Renal cortex interstitium (tissue), 11 donors: Measurements from ENCODE around the gene POLN. TPM values are rescaled to one million over a fixed set of nuclear protein-coding genes. Genes with fewer than 3 reads are reported as not detected.

Source experiments
- DNase-seq, 11 donors: peaks; one replicate each; pipeline ENCODE4 v3.0.0-alpha.2; 2013; ENCODE audit warnings: low read depth in 9 of 11, low spot score in 4 of 11; ENCODE audit errors: extremely low read depth in 1 of 11
- polyA plus RNA-seq, 3 donors: library from polyadenylated mRNA; unstranded; fragments of 120-200 nt; gene quantifications; one replicate each; pipeline ENCODE4 v1.2.1, GENCODE V29; 2013; ENCODE audit not compliant: insufficient read length in 3 of 3

POLN gene
- polyA plus RNA-seq, 3 donors: 2.9 to 5.0 (median 3.1) TPM

DNA sequence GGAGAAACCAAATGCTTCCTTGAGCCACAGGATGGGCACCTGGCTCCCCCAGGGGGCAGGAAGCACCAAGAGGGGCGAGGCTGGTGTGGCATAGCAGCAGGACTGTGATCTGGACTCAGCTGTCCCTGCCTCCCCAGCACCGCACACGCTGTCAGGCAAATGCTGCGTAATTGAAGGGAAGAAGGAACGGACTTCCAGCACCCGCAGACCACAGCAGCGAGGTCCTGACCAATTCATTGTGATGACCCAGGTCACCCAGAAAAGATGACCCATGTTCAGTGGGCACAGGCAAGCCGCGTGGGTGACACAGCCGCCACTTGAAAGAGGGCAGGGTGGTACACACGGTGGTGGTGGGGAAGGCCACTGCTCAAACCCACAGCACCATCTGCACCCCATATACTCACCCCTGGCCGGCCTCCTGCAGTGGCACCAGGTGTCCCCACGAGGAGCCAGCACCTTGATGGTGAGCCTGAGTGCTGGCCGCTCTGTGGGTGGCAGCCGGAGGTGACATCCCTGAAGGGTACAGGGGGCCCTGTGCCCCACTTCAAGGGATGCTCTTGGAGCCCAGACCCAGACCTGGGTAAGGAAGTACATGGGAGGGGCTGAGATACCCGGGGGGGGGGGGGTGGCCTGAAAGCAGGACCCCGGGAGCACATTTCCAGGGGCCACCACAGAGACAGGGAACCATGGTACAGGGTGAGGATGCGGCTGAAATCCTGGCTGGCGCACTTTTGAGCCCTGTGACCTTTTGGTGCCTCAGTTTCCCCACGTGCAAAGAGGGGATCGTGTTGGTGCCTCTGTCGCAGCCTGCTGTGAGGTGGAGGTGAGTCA is 171.3 kb downstream of the POLN start:
- DNase-seq: no peak

DNA sequence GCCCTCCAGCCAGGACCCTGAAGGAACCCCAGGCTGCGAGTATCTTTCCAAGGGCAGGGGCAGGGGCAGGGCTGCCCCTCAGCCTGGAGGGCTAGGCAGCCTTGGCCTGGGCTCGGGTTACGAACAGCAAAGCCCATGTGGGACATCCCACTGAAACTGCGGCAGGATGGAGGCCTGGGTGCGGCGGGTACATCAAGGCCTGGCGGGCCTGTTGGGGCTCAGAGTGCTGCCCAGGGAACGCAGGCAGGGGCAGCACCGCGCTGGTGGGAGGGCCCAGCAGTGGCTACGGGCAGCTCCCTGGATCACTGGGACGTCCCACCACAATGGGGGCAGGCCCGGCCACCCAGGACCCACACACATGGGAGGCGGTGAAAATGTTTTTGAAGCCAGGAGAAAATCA is 171.9 kb downstream of the POLN start:
- no peak for DNase-seq

DNA sequence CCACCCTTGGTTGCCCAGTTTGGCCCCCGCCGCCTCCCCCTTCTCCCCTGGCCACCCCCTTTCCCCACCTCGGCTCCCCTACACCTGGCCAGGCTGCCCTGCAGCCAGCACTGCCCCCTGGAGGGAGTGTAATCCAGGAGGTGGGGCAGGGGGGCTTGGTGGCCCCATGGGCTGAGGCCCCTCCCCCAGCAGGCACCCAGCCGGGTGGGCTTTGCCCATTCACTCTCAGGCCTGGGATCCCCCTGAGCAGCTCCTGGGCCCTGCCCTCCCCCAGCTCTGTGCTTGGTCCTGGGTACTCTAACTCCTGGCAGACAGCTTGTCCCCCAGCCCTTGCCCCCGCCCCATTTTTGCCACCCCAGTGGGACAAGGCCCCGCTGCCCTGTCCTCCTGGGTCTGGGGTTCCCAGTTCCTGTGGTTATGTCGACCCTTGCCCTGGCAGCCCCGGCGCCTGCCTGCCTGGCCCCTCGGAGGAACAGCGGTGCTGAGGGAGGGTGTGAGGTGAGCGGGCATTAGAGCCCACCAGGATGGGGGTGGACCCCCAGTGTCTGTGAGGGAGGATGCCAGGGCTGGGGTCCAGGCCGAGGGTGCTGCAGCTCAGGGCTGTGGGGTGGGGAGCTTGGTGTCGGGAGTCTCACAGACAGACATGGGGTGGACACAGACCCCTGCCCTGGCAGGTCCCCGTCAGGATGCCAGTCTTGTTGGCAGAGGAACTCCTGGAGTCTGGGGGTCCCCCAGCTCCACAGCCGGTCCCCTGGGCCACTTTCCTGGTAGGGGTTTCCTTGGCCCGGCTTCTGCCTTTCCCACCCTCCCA is 172.6 kb downstream of the POLN start:
- DNase-seq: no peak

DNA sequence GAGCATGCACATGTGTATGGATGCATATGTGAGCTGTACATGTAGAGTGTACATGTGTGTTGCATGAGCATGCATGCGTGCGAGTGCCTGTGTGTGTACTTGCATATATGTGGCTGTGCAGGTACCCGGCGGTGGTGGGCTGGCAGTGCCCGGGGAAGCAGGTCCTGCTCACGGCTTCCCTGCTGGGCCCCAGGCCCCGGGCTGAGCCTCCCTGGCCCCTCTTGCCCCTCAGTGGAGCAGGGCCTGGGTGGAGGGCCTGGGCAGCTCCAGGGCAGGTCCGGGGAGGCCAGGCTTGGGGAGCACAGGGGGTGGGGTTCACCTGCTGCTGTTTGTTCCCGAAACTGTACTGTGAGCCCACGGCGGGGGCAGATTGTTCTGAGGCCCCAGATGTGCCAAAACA is 173.4 kb downstream of the POLN start:
- no peak for DNase-seq

DNA sequence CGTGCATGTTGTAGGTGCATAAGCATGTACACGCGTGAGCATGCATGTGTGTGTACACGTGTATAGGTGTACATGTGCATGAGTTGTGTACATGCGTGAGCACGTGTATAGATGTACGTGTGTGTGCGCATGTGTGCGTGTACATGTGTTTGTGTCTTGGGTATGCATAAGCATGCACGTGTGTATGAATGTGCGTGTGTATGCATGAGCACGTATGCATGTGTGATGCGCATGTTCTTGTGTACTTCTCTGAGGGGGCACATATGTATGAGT is 173.8 kb downstream of the POLN start:
- no peak for DNase-seq

DNA sequence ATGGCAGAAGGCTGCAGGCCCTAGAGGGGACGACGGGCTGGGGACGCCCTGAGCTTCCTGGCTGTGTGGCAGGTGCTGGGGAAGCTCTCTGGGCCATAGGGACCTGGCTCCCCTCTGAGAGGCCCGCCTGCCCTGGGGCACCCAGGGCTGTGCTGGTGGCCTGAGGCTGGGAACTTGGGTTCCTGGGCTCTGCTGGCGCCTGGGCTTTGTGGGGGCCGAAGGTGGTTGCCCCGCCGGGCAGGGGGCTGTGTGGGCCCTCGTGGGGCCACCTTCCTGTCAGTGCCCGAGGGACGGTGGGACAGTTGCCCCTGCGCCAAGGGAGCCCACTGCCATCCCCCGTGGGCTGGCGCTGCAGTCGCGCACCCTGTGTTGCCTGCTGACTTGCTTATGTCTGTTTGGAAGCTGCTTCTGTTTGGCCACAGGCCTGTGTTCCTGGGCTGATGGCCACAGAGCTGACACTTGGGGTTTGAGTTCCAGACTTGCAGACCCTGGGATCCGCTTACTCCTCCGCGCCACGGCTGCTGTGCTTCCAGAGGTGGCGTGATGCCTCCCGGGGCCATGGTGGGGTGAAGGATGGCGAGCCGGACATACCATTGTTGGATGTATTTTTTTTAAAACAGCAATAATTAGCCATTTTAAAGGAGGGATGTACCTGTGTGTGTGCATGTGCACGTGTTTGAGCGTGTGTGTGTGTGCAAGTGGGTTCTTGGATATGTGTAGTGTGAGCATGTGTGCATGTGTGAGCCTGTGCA is 174.3 kb downstream of the POLN start:
- no peak for DNase-seq

DNA sequence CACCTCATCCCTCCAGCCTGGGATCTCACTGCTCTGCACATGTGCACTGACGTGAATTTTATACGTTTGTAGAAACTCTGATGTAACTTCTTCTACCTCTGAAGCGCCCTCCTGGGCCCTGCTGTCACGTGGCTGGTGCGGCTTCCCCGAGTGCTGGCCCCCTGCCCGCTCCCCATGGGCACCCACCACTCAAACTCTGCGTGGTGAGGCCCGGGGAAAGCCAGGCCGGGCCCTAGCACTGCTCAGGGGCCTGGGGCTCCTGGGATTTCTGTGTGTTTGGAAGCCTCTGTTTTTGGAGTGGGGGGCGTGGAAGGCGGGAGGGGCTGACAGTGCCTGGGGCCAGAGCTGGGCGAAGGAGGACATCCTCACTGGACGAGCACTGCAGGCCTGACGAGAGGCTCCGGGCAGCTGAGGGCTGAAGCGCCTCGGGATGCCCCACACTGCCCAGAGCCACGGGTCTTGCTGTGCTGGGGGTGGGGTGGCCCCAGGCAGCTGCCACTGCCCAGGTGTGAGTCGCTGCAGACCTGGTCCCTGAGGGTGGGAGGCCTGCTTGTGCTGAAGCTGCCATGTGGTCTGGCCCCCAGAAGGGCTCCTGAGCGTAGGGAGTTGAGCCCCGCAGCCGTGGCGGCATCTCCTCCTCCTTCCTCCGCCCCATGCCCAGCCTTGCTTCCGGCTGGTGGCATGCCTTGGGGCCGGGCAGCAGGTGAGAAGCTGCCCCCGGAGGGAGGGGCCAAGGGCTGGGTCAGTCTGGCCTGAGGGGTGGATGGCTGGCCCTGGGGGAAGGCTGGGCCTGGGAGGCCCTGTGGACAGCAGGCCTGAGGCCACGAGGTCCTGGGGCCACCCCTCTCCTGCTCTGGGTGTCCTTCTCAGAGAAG is 175.1 kb downstream of the POLN start:
- DNase-seq: no peak

DNA sequence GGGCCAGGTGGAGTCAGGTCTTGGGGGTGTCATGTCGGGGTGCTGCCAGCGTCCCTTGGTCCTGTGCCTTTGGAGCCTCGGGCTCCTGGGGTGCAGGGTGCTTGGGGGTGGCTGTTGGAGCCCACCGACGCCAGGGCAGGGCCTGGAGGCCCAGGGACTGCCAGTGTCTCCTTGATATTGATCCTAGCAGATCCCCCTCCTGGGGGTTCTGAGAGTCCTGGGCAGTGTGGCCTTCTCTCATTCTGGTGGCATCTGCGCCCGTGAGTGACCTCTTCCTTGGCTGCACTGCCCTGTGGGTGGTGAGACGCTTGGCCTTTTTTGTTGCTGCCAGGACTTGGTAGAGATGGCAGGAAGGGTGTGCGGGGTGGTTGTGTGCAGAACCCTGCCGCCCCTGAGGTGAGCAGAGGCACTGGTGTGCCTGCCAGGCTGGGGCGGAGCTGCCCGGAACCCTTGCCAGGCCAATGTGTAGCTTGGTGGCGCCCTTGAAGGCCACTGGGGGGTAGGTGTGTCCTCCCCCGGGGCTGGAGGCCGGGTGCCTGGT is 175.8 kb downstream of the POLN start:
- no peak for DNase-seq

DNA sequence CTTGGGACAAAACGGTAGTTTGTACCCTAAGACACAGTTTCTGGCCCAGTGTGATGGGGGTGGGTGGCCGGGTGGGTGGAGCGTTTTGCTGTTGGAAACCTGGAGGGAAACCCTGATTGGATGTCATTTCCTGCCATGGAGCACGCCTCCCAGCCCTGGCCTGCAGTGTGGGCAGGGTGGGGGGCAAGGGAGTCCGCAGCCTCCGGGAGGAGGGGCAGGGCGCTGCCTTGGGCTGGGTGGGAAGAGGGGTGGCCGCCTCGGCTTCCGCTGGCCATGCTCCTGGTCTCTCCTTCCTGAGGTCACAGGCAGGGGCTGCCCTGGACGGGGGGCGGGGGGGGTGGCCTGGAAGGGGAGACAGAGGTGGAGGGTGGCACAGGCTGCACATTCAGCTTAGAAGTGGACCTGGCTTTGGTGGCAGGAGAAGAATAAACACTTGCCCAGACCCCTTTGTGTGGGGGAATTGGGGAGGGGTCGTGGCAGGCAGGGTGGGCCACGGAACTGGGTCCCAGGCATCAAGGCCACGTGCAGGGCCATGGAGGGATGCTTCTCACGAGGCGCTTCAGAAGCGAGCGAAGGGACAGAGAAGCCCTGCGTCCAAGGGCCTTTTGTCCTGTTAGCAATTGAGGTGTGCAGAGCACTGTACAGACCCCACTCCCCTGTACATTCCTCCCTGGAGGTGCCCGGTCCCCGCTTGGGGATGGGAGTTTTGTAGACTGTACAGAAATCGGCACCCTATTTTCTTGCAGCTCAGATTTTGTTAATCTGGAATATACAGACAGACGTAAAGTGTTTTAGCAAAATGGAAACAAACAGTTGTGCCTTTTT is 176.6 kb downstream of the POLN start:
- no peak for DNase-seq

DNA sequence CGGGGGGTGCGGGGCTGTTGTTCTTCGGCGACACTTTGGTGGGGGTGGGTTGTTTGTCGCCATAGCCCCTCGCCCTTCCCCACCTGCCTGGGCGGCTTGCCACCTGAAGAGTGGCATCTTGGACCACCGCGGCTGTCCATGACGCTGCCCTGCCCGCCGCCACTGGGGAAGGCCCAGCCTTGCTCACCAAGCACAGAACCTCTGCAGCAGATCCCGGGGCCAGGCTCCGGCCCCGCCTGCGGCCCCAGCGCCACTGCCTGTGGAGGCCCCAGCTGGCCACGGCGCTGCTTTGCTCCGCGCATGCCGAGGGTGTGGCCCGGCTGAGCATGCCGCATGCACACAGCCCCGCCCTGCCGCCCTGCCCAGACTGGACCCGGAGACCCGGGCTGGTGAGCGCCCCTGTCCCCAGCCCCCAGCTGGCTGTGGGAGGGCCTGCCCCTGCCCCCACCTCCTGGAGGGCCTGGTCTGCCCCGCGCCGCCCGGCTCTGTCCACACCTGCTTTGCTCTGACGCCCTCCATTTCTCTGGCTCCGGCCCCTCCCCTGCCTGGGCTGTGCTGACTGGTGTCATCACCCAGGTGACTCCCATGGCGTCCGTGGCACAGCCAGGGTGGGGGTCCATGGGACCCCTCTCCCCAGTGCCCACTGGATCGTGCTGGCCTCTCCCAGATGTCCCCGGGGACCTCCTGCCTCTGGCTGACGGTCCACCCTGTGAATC is 177.5 kb downstream of the POLN start:
- no peak for DNase-seq

DNA sequence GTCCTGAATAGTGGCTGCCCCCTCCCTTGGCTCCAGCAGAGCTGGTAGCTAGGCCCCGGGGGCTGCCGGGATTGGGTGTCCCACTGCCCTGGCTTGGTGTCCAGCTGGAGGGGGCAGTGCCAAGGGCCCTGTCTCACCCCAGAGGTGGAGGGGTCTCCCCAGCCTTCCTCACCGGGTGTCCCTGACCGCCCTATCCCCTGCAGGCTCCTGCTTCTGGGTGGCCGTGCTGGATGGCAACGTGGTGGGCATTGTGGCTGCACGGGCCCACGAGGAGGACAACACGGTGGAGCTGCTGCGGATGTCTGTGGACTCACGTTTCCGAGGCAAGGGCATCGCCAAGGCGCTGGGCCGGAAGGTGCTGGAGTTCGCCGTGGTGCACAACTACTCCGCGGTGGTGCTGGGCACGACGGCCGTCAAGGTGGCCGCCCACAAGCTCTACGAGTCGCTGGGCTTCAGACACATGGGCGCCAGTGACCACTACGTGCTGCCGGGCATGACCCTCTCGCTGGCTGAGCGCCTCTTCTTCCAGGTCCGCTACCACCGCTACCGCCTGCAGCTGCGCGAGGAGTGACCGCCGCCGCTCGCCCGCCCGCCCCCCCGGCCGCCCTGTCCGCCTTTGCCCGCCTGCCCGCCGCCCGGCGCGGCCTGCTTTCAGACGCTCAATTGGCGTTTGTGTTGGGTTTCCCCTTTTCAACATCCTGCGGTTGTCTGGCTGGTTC is 178.2 kb downstream of the POLN start:
- DNase-seq: no peak

DNA sequence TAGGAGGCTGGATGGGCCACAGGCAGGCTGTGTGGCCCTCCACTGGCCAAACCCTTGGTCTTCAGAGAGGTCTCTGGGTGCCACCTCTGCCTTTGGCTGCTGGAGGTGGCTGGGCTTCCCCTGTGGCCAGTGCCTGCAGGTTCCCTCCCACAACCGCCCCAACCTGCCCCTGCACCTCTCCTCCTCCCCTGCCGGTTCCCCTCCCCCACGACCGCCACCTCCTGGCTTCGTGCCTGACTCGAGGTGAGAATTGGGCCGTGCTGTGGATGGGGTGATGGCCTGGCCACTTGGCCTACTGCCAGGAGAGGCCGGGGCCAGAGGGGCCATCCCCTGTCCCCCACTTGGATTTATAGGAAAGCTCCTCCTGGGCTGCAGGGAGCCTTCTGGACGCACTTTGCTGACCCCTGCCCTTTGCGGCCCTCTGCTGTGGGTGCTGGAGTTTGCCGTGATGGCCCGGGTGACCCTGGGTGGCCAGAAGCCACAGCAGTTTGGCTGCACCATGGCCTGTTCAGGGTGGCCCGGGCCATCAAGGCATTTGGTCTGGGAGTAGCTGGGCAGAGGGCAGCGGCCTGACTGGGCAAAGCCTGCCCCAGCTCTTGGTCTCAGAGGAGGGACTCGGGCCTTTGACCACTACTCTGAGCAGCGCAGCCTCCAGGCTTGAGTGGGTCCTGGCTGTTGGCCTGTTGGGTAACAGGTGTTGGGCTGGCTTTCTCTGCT is 179.0 kb downstream of the POLN start:
- no peak for DNase-seq

DNA sequence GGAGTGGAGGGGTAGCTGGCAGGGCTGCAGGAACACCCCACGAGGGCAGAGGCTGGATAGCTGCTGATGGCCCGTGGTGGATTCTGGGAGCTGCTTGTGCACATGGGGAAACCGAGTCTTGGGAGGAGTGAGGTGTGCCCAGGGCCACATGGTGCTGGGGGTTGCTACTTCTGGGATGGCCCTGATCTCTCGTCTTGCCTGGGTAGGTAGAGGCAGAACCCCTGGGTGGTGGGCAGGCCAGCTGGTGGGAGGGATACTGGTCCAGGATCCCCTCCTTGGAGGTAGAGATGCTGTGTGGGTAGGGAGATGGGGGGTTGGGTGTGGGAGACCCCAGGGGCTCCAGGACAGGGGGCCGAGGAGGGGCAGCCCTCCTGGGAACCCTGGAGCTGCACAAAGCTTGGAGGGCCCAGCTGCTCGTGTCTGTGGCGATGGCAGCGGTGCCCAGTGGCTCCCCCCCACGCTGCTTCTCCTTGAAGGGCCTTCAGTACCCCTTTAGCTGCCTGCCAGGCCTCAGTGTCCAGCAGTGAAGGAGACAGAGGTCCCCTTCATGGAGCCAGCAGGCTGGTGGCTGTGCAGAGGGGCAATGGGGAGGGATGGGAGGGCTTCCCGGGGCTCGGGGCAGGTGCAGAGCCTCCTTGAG is 179.6 kb downstream of the POLN start:
- no peak for DNase-seq

DNA sequence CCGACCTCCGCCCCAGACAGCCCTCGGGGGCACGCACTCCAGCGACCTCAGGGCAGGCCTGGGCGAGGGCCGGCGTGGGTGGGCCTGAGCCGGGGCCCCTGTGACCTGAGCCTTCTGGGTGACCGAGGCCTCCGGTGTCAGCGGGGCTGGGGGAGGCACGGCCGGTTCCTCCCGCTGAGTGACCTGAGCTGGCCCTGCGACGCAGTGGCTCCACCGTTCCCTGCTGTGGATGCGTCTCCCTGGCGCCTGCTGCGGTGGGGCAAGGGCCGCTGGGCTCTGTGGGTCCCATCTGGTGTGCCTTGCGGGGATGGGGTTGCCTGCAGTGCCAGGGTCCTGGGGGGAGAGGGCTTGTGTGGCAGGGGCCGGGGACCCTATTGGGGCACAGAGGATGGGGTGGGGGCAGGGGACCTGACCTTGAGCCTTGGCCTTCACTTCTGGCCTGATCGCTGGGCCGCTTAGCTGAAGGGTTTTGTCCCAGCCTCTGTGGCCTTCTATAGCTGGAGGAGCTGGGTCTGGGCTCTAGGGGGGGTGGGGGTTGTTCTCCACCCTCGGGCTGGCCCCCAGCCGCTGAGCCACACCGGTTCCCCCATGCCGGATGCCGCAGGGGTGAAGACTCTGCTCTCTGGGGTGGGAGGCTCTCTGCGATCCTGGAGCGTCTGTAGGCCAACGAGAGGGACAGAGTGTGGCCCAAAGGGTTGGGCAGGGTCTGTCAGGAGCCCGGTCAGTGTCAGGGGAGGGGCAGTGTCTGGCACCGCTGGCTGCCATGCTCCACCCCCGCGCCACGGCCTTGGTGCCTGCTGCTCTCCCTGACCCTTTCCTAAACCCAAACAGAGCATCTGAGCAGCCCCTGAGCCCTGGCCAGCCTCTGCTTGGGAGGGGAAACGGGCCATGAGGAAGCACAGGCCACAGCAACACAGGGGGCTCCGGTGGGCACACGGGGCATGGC is 180.5 kb downstream of the POLN start:
- no peak for DNase-seq
